Endothelial cell of umbilical vein (primary cell): ENCODE measurements around the gene IL34. TPM values are rescaled to one million over a fixed set of nuclear protein-coding genes. Genes with fewer than 3 reads are reported as not detected.

Experiments used
- Bru-seq: library from RNA; stranded (reverse); fragments of 400-500 nt; gene quantifications from one replicate; lab custom pipeline; 2021; lab: Mats Ljungman, UMichigan
- BruChase-seq, 2 experiments: library from RNA; stranded (reverse); fragments of 400-500 nt; gene quantifications; one replicate each; lab custom pipeline; 2021; lab: Mats Ljungman, UMichigan
- BruUV-seq: library from RNA; stranded (reverse); fragments of 400-500 nt; replicated peaks from 2 replicates; lab custom pipeline; 2021; lab: Mats Ljungman, UMichigan
- CTCF ChIA-PET: fragments of 300-600, 350-600 bp; sonication (Branson Sonifier 250); formaldehyde crosslinking; loops from one replicate; lab custom pipeline; 2021; ENCODE audit warnings: antibody characterized with exemption, inconsistent platforms; lab: Charles Lee
- POLR2A ChIA-PET: fragments of 300-600, 350-600 bp; sonication (Branson Sonifier 250); formaldehyde crosslinking; loops from one replicate; lab custom pipeline; 2021; ENCODE audit warnings: antibody characterized with exemption, inconsistent platforms; lab: Charles Lee
- DNase-seq: peaks from one replicate; pipeline ENCODE4 v3.0.0-alpha.2; 2011; ENCODE audit warnings: low read depth, low spot score
- FAIRE-seq: peaks from 2 replicates; lab custom pipeline; 2011; peaks lifted over from hg19 to GRCh38; lab: Jason Lieb, UNC
- H2AFZ ChIP-seq: 2 replicates; pipeline ENCODE4 v1.6.0; 2012; ENCODE audit warnings: low read depth, low read length, control low read depth, inconsistent platforms
- H3K27ac ChIP-seq: 2 replicates; pipeline ENCODE4 v1.5.1; 2011; ENCODE audit warnings: low read depth, mild to moderate bottlenecking, control low read depth, low read length, moderate library complexity; ENCODE audit not compliant: insufficient read depth
- H3K27me3 ChIP-seq, 2 experiments: 2 replicates each; pipeline versions ENCODE4 v1.6.0 to v1.6.1; 2011; ENCODE audit warnings: low read length in 2 of 2, mixed read lengths in 1 of 2; ENCODE audit not compliant: control insufficient read depth in 2 of 2, insufficient read depth in 2 of 2
- H3K36me3 ChIP-seq, 2 experiments: 2 replicates in 1 of 2; 3 replicates in 1 of 2; pipeline ENCODE4 v1.5.1; 2011; ENCODE audit warnings: low read length in 2 of 2, mild to moderate bottlenecking in 1 of 2, moderate library complexity in 1 of 2; ENCODE audit not compliant: control insufficient read depth in 2 of 2, insufficient read depth in 2 of 2; ENCODE audit errors: extremely low read depth in 1 of 2
- H3K4me1 ChIP-seq: 3 replicates; pipeline ENCODE4 v1.5.1; 2011; ENCODE audit warnings: mild to moderate bottlenecking, low read length; ENCODE audit not compliant: control insufficient read depth, insufficient read depth; ENCODE audit errors: extremely low read depth
- H3K4me2 ChIP-seq: 2 replicates; pipeline ENCODE4 v1.6.1; 2011; ENCODE audit warnings: low read length, control low read depth, mixed read lengths; ENCODE audit not compliant: insufficient read depth
- H3K4me3 ChIP-seq, 3 experiments: fragments of 200-600 bp in 1 of 3; sonication (generic), shearing (Covaris generic) in 1 of 3; replicated peaks in 1 of 3; 2 replicates each; pipeline ENCODE4 v1.5.1; 2011 to 2016; ENCODE audit warnings: control low read depth in 3 of 3, low read length in 3 of 3, mild to moderate bottlenecking in 2 of 3, inconsistent platforms in 1 of 3, low read depth in 1 of 3, moderate library complexity in 1 of 3; ENCODE audit not compliant: insufficient read depth in 1 of 3
- H3K79me2 ChIP-seq: 2 replicates; pipeline ENCODE4 v1.6.0; 2012; ENCODE audit warnings: low read length, inconsistent platforms; ENCODE audit not compliant: control insufficient read depth, insufficient read depth
- H3K9ac ChIP-seq: replicated peaks from 2 replicates; pipeline ENCODE3; 2011; ENCODE audit warnings: low read length, control low read depth; ENCODE audit not compliant: insufficient read depth; ENCODE audit errors: extremely low read depth
- H3K9me1 ChIP-seq: replicated peaks from 3 replicates; pipeline ENCODE4 v1.6.0; 2011; ENCODE audit warnings: mild to moderate bottlenecking, low read length; ENCODE audit not compliant: control insufficient read depth, insufficient read depth; ENCODE audit errors: extremely low read depth
- H3K9me3 ChIP-seq: replicated peaks from 2 replicates; pipeline ENCODE4 v1.5.1; 2012; ENCODE audit warnings: low read length, inconsistent platforms; ENCODE audit not compliant: control insufficient read depth, insufficient read depth
- H4K20me1 ChIP-seq: replicated peaks from 2 replicates; pipeline ENCODE3; 2011; ENCODE audit warnings: mild to moderate bottlenecking, low read length; ENCODE audit not compliant: control insufficient read depth, insufficient read depth; ENCODE audit errors: extremely low read depth
- CTCF ChIP-seq, 2 donors: IDR thresholded peaks; 1 replicate in 1 of 2; 2 replicates in 1 of 2; pipeline ENCODE4 v1.5.1; 2011; ENCODE audit warnings: low read length in 2 of 2, mild to moderate bottlenecking in 2 of 2, moderate library complexity in 2 of 2, control low read depth in 1 of 2, inconsistent platforms in 1 of 2, low read depth in 1 of 2; ENCODE audit not compliant: insufficient read depth in 1 of 2; ENCODE audit errors: extremely low read depth in 1 of 2
- EZH2 ChIP-seq: IDR thresholded peaks from 2 replicates; pipeline ENCODE4 v1.6.1; 2012; ENCODE audit warnings: borderline replicate concordance, low read depth, mild to moderate bottlenecking, moderate library complexity, low read length, inconsistent platforms; ENCODE audit not compliant: severe bottlenecking
- FOS ChIP-seq: IDR thresholded peaks from 2 replicates; pipeline ENCODE4 v1.6.1; 2011; ENCODE audit warnings: mild to moderate bottlenecking, low read length, moderate library complexity, borderline replicate concordance; ENCODE audit not compliant: insufficient read depth
- GATA2 ChIP-seq: IDR thresholded peaks from 2 replicates; pipeline ENCODE4 v1.7.0; 2011; ENCODE audit warnings: low read depth, mild to moderate bottlenecking, moderate library complexity, mixed read lengths, low read length; ENCODE audit not compliant: insufficient read length, insufficient read depth
- JUN ChIP-seq: IDR thresholded peaks from 2 replicates; pipeline ENCODE4 v1.6.1; 2011; ENCODE audit warnings: borderline replicate concordance, low read depth; ENCODE audit not compliant: insufficient read length, insufficient read depth
- MAX ChIP-seq: IDR thresholded peaks from 2 replicates; pipeline ENCODE4 v1.6.1; 2011; ENCODE audit not compliant: insufficient read depth, insufficient read length
- MYC ChIP-seq: IDR thresholded peaks from one replicate; pipeline ENCODE4 v1.6.1; 2011; ENCODE audit warnings: mild to moderate bottlenecking, low read depth, low read length
- POLR2A ChIP-seq: IDR thresholded peaks from 2 replicates; pipeline ENCODE4 v1.6.1; 2012; ENCODE audit warnings: low read depth, mild to moderate bottlenecking, control low read depth, low read length
- POLR2AphosphoS5 ChIP-seq: IDR thresholded peaks from 2 replicates; pipeline ENCODE4 v1.6.1; 2012; ENCODE audit warnings: low read depth, mild to moderate bottlenecking, control low read depth, low read length, moderate library complexity; ENCODE audit not compliant: insufficient read depth
- dilution Hi-C: fragments of 300-500 bp; cut with MboI; formaldehyde crosslinking; loops from one replicate; pipeline ENCODE4 v1.15.0; 2019; ENCODE audit warnings: low sequenced_read_pairs; ENCODE audit not compliant: extremely low pct_ligation_motif_present
- intact Hi-C: fragments of 100-400 bp; cut with micrococcal nuclease; formaldehyde crosslinking; loops from one replicate; pipeline ENCODE4 v1.10.0; 2022
- long read RNA-seq: library from polyadenylated mRNA; stranded (forward); transcript quantifications from one replicate; pipeline ENCODE4 v2.0.0, GENCODE V29; 2021
- polyA minus RNA-seq, 3 experiments: library from RNA; depleted of rRNA, polyadenylated mRNA; stranded (reverse); fragments of >200 nt; gene quantifications; 1 replicate in 1 of 3; 2 replicates in 2 of 3; pipeline ENCODE4 v1.2.3, GENCODE V29; 2011
- polyA plus RNA-seq, 4 experiments: library from polyadenylated mRNA; depleted of rRNA in 3 of 4; stranded (reverse) in 3 of 4; unstranded in 1 of 4; fragments of >200 nt; gene quantifications; 2 replicates each; pipeline versions ENCODE4 v1.2.1 to v1.2.3, GENCODE V29; 2011 to 2012; ENCODE audit warnings: missing spikeins in 1 of 4
- total RNA-seq: library from RNA; stranded (reverse); gene quantifications from 2 replicates; pipeline ENCODE4 v1.2.3, GENCODE V29; 2021

The IL34 gene
- 0.23 and 0.97 TPM in 2 replicates for total RNA-seq
- polyA plus RNA-seq, result 0.88 and 1.0 TPM in 2 replicates
- polyA plus RNA-seq (2011; cell fraction: cytosol; rRNA removed), result 0.52 and 0.86 TPM in 2 replicates
- polyA plus RNA-seq (2011; cell fraction: nucleus; rRNA removed), result 1.0 and 1.1 TPM in 2 replicates
- 0.15 and 0.37 TPM in 2 replicates for polyA plus RNA-seq (2012)
- polyA minus RNA-seq, result 0.15 TPM in 1 of 2 replicates, not detected in the other
- polyA minus RNA-seq (2011; cell fraction: cytosol; rRNA and poly(A)+ RNA removed), result not detected
- polyA minus RNA-seq (2011; cell fraction: nucleus; rRNA and poly(A)+ RNA removed), result 0.34 and 0.53 TPM in 2 replicates
- percentile 23 among the genes with signal in this experiment for Bru-seq, nascent RNA
- percentile 22 among the genes with signal in this experiment for BruChase-seq, experiment 1, labeled RNA remaining after a 6-hour chase
- percentile 17 among the genes with signal in this experiment for BruChase-seq, experiment 2, labeled RNA remaining after a 2-hour chase
- long read RNA-seq, partial matches to known transcripts, result 0 of 1 reads
- long read RNA-seq, other reads (novel, unspliced or antisense), result 1 of 1 reads

GRCh38 chr16:70646260-70647241, at the start of gene IL34:
Gene IL34 (plus strand): TSS chr16:70646559. CDS start chr16:70646948, 389 bp downstream.
- Histone ChIP-seq H3K9me3 (no peaks in the 10 kb centered on the region), H3K4me1 (peaks cover 3% of the 10 kb centered on the region), H4K20me1 (no peaks in the 10 kb centered on the region), H3K9ac (no peak within 1 kb of the TSS), H3K27me3 (no peaks in the 10 kb centered on the region), H2AFZ (no peak within 1 kb of the TSS), H3K36me3 (no peaks in the 10 kb centered on the region), H3K4me2 (no peak within 1 kb of the TSS), H3K27ac (no peak within 1 kb of the TSS), H3K4me3 (no peak within 1 kb of the TSS), H3K79me2 (no peaks in the 10 kb centered on the region), H3K9me1 (no peaks in the 10 kb centered on the region)
- intact Hi-C loops (no loop called here), dilution Hi-C loops (no loop called here)
- POLR2A ChIA-PET, result no interaction called here
- no peak for DNase-seq
- no TSS peak for BruUV-seq
- CTCF ChIA-PET, result no interaction called here
- no peak for FAIRE-seq
- TF ChIP-seq MYC, result no peak
- TF ChIP-seq MAX, result no peak
- TF ChIP-seq JUN, result no peak
- TF ChIP-seq POLR2A, result no peak
- no peak for TF ChIP-seq EZH2
- TF ChIP-seq FOS, result no peak
- no peak for TF ChIP-seq POLR2AphosphoS5
- no peak for TF ChIP-seq CTCF (IDR thresholded peaks at IDR 0.05; ENCODE audit: extremely low read depth in 1 of 2, insufficient read depth in 1 of 2, low read depth in 1 of 2, low read length in 2 of 2)
- TF ChIP-seq GATA2, result no peak
